Astrocyte of the cerebellum (primary cell): Measurements from ENCODE around the gene TARBP1.
"Not testable (repeated sequence)": the region's sequence is repeated elsewhere in the genome, so short reads cannot be mapped to it uniquely, and the experiment has no call there.

ENCODE experiments used
- DNase-seq: peaks from one replicate; pipeline ENCODE4 v3.0.0-alpha.2; 2011; ENCODE audit warnings: low read depth
- H3K4me3 ChIP-seq: 2 replicates; pipeline ENCODE4 v1.5.1; 2011; ENCODE audit warnings: mild to moderate bottlenecking, low read depth, low read length, moderate library complexity
- CTCF ChIP-seq: IDR thresholded peaks from 2 replicates; pipeline ENCODE4 v1.5.1; 2012; ENCODE audit warnings: low read length, low read depth, moderate library complexity, mild to moderate bottlenecking; ENCODE audit errors: missing control alignments
- in situ Hi-C: cut with HindIII; loops from 2 replicates; pipeline ENCODE4 v1.10.0; 2017; ENCODE audit warnings: low sequenced_read_pairs

The TARBP1 gene

GRCh38 chr1:234400773-234401172, 78.2 kb downstream of the TARBP1 start:
- H3K4me3 ChIP-seq: no peak overlapping the region
- DNase-seq: no peak
- in situ Hi-C loops: no loop called here
- TF ChIP-seq CTCF: no peak

- H3K4me3 ChIP-seq, in situ Hi-C loops, DNase-seq: not testable (repeated sequence)
Measured at GRCh38 chr1:234399515-234399914, 79.5 kb downstream of the TARBP1 start.

GRCh38 chr1:234398849-234399381, 80.1 kb downstream of the TARBP1 start:
- DNase-seq: no peak
- H3K4me3 ChIP-seq: no peak overlapping the region
- TF ChIP-seq CTCF: no peak
- in situ Hi-C loops: no loop called here

GRCh38 chr1:234397732-234398131, 81.2 kb downstream of the TARBP1 start:
- in situ Hi-C loops: no loop called here
- TF ChIP-seq CTCF: no peak
- H3K4me3 ChIP-seq: no peak overlapping the region

GRCh38 chr1:234396871-234397270, 82.1 kb downstream of the TARBP1 start:
- no peak for TF ChIP-seq CTCF
- in situ Hi-C loops: no loop called here
- no peak for DNase-seq

More at GRCh38 chr1:234397732-234398131, 81.2 kb downstream of the TARBP1 start:
- no peak for DNase-seq

GRCh38 chr1:234396092-234396491, 82.9 kb downstream of the TARBP1 start:
- no peak overlapping the region for H3K4me3 ChIP-seq
- in situ Hi-C loops: no loop called here
- no peak for DNase-seq
- TF ChIP-seq CTCF: no peak

More at GRCh38 chr1:234396871-234397270, 82.1 kb downstream of the TARBP1 start:
- H3K4me3 ChIP-seq: no peak overlapping the region

GRCh38 chr1:234395297-234395696, 83.7 kb downstream of the TARBP1 start:
- no peak for TF ChIP-seq CTCF
- no peak overlapping the region for H3K4me3 ChIP-seq
- no peak for DNase-seq
- in situ Hi-C loops: no loop called here
